ENCODE data around the gene FSTL5. TPM values are rescaled to one million over a fixed set of nuclear protein-coding genes. Genes with fewer than 3 reads are reported as not detected.

FSTL5 gene
- total and polyA plus RNA-seq, 2 experiments from 2014 or later: 0.29 to 0.57 TPM

DNA sequence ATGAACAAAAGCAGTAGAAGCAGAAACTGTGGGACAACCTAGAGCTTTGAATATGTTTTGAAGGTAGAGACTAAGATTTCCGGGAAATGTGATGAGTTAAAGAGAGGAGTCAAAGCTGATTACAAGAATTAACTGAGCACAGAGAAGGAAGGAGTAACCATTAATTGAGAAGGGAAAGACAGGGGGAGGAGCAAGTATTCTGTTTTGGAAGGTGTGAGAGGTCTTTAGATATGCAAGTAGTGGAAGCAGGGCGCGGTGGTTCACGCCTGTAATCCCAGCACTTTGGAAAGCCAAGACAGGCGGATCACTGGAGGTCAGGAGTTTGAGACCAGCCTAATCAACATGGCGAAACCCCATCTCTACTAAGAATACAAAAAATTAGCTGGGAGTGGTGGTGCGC is 171.5 kb downstream of the FSTL5 start:
- Histone ChIP-seq H3K9me2 (replicated peaks; ENCODE audit: insufficient read depth) (no peaks in the 10 kb centered on the region), H3K27me3 (no peaks in the 10 kb centered on the region), H3K4me2 (no peak overlapping the region), H3K36me3 (replicated peaks; ENCODE audit: insufficient read depth, low read depth) (no peaks in the 10 kb centered on the region), H3K4me3 (no peak overlapping the region), H4K20me1 (ENCODE audit: insufficient read depth, poor library complexity, severe bottlenecking) (no peaks in the 10 kb centered on the region), H3K79me2 (no peaks in the 10 kb centered on the region), H3K9me3 (ENCODE audit: low read depth) (no peaks in the 10 kb centered on the region), H3K4me1 (ENCODE audit: insufficient read depth) (no peaks in the 10 kb centered on the region), H2AFZ (no peak overlapping the region), H3K27ac (no peak overlapping the region)
- 94% methylated on average over 7 of the region's 7 CpGs for WGBS (ENCODE audit: low lambda C conversion rate, missing lambda C conversion rate)
- no peak for DNase-seq (ENCODE audit: low spot score)
- TF ChIP-seq EZH2phosphoT487 (IDR thresholded peaks at IDR 0.05; ENCODE audit: low read depth, severe bottlenecking, unreplicated experiment) (no peak), EZH2 (IDR thresholded peaks at IDR 0.05; ENCODE audit: borderline replicate concordance) (no peak)
- TF ChIP-seq, protein P1, sequence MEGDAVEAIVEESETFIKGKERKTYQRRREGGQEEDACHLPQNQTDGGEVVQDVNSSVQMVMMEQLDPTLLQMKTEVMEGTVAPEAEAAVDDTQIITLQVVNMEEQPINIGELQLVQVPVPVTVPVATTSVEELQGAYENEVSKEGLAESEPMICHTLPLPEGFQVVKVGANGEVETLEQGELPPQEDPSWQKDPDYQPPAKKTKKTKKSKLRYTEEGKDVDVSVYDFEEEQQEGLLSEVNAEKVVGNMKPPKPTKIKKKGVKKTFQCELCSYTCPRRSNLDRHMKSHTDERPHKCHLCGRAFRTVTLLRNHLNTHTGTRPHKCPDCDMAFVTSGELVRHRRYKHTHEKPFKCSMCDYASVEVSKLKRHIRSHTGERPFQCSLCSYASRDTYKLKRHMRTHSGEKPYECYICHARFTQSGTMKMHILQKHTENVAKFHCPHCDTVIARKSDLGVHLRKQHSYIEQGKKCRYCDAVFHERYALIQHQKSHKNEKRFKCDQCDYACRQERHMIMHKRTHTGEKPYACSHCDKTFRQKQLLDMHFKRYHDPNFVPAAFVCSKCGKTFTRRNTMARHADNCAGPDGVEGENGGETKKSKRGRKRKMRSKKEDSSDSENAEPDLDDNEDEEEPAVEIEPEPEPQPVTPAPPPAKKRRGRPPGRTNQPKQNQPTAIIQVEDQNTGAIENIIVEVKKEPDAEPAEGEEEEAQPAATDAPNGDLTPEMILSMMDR (IDR thresholded peaks at IDR 0.05; ENCODE audit: poor library complexity): no peak

GRCh38 chr4:161991811-161992210 is 172.0 kb downstream of the FSTL5 start:
- Histone ChIP-seq H2AFZ (no peak overlapping the region), H3K4me1 (ENCODE audit: insufficient read depth) (no peaks in the 10 kb centered on the region), H3K4me3 (no peak overlapping the region), H3K36me3 (replicated peaks; ENCODE audit: insufficient read depth, low read depth) (no peaks in the 10 kb centered on the region), H3K27me3 (no peaks in the 10 kb centered on the region), H3K9me3 (ENCODE audit: low read depth) (no peaks in the 10 kb centered on the region), H3K27ac (no peak overlapping the region), H3K4me2 (no peak overlapping the region), H3K9me2 (replicated peaks; ENCODE audit: insufficient read depth) (no peaks in the 10 kb centered on the region), H3K79me2 (no peaks in the 10 kb centered on the region), H4K20me1 (ENCODE audit: insufficient read depth, poor library complexity, severe bottlenecking) (no peaks in the 10 kb centered on the region)
- 76% methylated on average over 5 of the region's 5 CpGs for WGBS (ENCODE audit: low lambda C conversion rate, missing lambda C conversion rate)
- TF ChIP-seq EZH2phosphoT487 (IDR thresholded peaks at IDR 0.05; ENCODE audit: low read depth, severe bottlenecking, unreplicated experiment): no peak
- TF ChIP-seq, protein P1 (IDR thresholded peaks at IDR 0.05; ENCODE audit: poor library complexity): no peak
- TF ChIP-seq EZH2 (IDR thresholded peaks at IDR 0.05; ENCODE audit: borderline replicate concordance): no peak
- DNase-seq (ENCODE audit: low spot score): no peak

- no peaks in the 10 kb centered on the region for H4K20me1 ChIP-seq (ENCODE audit: insufficient read depth, poor library complexity, severe bottlenecking)
- TF ChIP-seq, protein P1 (IDR thresholded peaks at IDR 0.05; ENCODE audit: poor library complexity): no peak
- TF ChIP-seq EZH2 (IDR thresholded peaks at IDR 0.05; ENCODE audit: borderline replicate concordance): no peak
- no peak for TF ChIP-seq EZH2phosphoT487 (IDR thresholded peaks at IDR 0.05; ENCODE audit: low read depth, severe bottlenecking, unreplicated experiment)
- no peaks in the 10 kb centered on the region for H3K36me3 ChIP-seq (replicated peaks; ENCODE audit: insufficient read depth, low read depth)
- H3K79me2 ChIP-seq: no peaks in the 10 kb centered on the region
- no peak for DNase-seq (ENCODE audit: low spot score)
- 95% methylated on average over 2 of the region's 2 CpGs for WGBS (ENCODE audit: low lambda C conversion rate, missing lambda C conversion rate)
- no peaks in the 10 kb centered on the region for H3K9me3 ChIP-seq (ENCODE audit: low read depth)
- H3K4me1 ChIP-seq (ENCODE audit: insufficient read depth): no peaks in the 10 kb centered on the region
- no peaks in the 10 kb centered on the region for H3K27me3 ChIP-seq
- H3K9me2 ChIP-seq (replicated peaks; ENCODE audit: insufficient read depth): no peaks in the 10 kb centered on the region
- no peak overlapping the region for H3K4me3 ChIP-seq
- no peak overlapping the region for H2AFZ ChIP-seq
- H3K27ac ChIP-seq: no peak overlapping the region
- no peak overlapping the region for H3K4me2 ChIP-seq
These were observed 173.1 kb downstream of the FSTL5 start for GRCh38 chr4:161990721-161991120.

GRCh38 chr4:161988946-161989345 is 174.9 kb downstream of the FSTL5 start:
- no peak for DNase-seq (ENCODE audit: low spot score)
- no peak for TF ChIP-seq EZH2phosphoT487 (IDR thresholded peaks at IDR 0.05; ENCODE audit: low read depth, severe bottlenecking, unreplicated experiment)
- TF ChIP-seq EZH2 (IDR thresholded peaks at IDR 0.05; ENCODE audit: borderline replicate concordance): no peak
- TF ChIP-seq, protein P1 (IDR thresholded peaks at IDR 0.05; ENCODE audit: poor library complexity): no peak
- Histone ChIP-seq H3K79me2 (no peaks in the 10 kb centered on the region), H3K4me2 (no peak overlapping the region), H3K36me3 (replicated peaks; ENCODE audit: insufficient read depth, low read depth) (no peaks in the 10 kb centered on the region), H3K9me2 (replicated peaks; ENCODE audit: insufficient read depth) (no peaks in the 10 kb centered on the region), H3K4me1 (ENCODE audit: insufficient read depth) (no peaks in the 10 kb centered on the region), H4K20me1 (ENCODE audit: insufficient read depth, poor library complexity, severe bottlenecking) (no peaks in the 10 kb centered on the region), H3K27ac (no peak overlapping the region), H3K9me3 (ENCODE audit: low read depth) (no peaks in the 10 kb centered on the region), H3K27me3 (no peaks in the 10 kb centered on the region), H3K4me3 (no peak overlapping the region), H2AFZ (no peak overlapping the region)

All from hepatocyte (in vitro differentiated cells).